Measurements from ENCODE around the gene NR5A1.

NR5A1 gene

DNA sequence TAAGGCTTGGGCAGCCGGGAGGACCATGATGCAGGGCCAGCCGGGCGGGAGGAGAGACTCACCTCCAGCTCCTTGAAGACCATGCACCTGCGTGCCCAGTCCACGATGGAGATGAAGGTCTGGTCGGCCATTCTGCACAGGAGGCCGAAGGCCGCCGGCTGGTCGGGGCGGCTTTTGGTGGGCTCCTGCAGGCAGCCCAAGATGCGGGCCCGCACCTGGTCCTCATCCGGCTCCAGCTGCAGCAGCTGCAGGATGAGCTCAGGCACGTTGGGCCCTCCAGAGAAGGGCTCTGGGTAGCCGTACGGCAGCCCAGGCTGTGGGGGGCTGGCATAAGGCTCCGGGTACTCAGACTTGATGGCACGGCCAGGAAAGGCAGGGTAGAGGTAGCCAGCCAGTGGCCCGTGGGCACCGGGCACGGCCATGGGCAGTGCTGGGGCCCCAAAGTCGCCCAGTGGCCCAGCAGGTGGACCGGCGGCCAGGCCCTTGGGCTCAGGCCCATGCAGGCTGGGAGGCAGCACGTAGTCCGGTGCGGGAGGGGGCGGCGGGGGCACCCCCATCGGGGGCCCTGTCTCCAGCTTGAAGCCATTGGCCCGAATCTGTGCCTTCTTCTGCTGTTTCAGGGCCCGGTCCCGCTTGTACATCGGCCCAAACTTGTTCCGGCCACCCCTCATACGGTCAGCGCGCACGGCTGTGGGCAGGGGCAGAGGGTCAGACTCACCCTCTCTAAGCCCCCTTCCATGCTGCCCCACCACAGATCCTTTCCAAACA is 7.0 kb downstream of the NR5A1 start:
- TF ChIP-seq FOXP2 (optimal IDR thresholded peaks at IDR 0.05; ENCODE audit: control extremely low read depth, extremely low read length, insufficient read depth) (no peak), EZH2 (IDR thresholded peaks at IDR 0.05) (no peak), POLR2AphosphoS5 (IDR thresholded peaks at IDR 0.05; ENCODE audit: borderline replicate concordance, low read depth, low read length) (no peak)
- no peak for DNase-seq (ENCODE audit: low read depth, low spot score)
- Histone ChIP-seq H3K27ac (no peak overlapping the region), H3K9me3 (ENCODE audit: low read depth, low read length) (no peaks in the 10 kb centered on the region), H3K36me3 (ENCODE audit: insufficient read depth, low read length) (no peaks in the 10 kb centered on the region), H3K4me3 (no peak overlapping the region), H3K9ac (ENCODE audit: insufficient read length) (no peak overlapping the region)

DNA sequence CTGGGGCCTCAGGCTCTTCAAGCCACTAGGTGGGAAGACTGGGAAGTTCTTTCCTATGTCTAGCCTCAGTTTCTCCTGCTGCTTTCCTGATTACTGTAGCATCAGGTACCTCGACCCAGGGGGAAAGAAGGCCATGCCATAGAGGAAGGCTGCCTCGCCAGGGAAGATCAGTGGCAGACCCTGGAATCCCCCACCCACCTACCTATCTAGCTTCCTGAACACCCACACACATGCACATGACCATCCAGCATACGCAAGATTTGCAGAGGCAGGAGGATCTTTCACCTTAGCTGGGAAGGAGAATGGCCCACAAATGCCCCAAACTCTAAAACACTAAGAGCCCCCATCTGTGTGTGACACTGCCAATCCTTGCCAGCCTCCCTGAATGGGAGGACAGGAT is 8.0 kb downstream of the NR5A1 start:
- Histone ChIP-seq H3K9ac (ENCODE audit: insufficient read length) (no peak overlapping the region), H3K36me3 (ENCODE audit: insufficient read depth, low read length) (no peaks in the 10 kb centered on the region), H3K4me3 (no peak overlapping the region), H3K27ac (no peak overlapping the region), H3K9me3 (ENCODE audit: low read depth, low read length) (no peaks in the 10 kb centered on the region)
- DNase-seq (ENCODE audit: low read depth, low spot score): no peak
- TF ChIP-seq POLR2AphosphoS5 (IDR thresholded peaks at IDR 0.05; ENCODE audit: borderline replicate concordance, low read depth, low read length) (no peak), FOXP2 (optimal IDR thresholded peaks at IDR 0.05; ENCODE audit: control extremely low read depth, extremely low read length, insufficient read depth) (no peak), EZH2 (IDR thresholded peaks at IDR 0.05) (no peak)

DNA sequence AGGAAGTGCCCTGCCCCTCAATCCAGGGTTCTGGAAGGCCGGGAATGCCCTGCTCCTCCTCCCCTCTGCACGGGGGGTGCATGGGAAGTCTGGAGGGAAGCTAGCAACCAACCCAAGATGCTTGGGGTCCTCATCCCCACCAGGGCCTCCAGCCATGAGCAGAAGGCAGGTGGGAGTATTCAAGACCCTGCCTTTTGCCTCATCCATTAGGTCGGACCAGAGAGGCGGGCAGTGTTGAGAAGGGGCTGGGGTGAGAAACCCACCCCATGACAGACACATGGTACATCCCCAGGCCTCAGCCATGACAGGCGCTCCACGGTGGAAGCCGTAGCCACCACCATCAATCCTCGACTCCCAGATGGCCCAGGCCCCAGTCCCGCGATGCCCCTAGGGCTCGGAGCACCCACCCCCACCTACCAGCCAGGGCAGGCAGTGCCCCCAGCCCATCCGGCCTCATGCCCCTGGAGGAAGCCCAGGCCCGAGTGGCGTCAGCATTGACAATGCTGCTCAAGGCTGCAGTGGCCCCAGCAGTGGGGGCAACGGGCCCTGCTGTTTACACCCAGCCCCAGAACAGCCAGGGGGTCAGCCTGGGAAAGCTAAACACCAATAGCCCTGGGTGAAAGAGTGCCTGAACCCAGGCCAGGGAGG is 8.6 kb downstream of the NR5A1 start:
- H3K9ac ChIP-seq (ENCODE audit: insufficient read length): no peak overlapping the region
- H3K4me3 ChIP-seq: no peak overlapping the region
- no peaks in the 10 kb centered on the region for H3K36me3 ChIP-seq (ENCODE audit: insufficient read depth, low read length)
- no peak for DNase-seq (ENCODE audit: low read depth, low spot score)
- no peak overlapping the region for H3K27ac ChIP-seq
- no peaks in the 10 kb centered on the region for H3K9me3 ChIP-seq (ENCODE audit: low read depth, low read length)
- no peak for TF ChIP-seq EZH2 (IDR thresholded peaks at IDR 0.05)
- TF ChIP-seq POLR2AphosphoS5 (IDR thresholded peaks at IDR 0.05; ENCODE audit: borderline replicate concordance, low read depth, low read length): no peak
- no peak for TF ChIP-seq FOXP2 (optimal IDR thresholded peaks at IDR 0.05; ENCODE audit: control extremely low read depth, extremely low read length, insufficient read depth)

- no peak for TF ChIP-seq POLR2AphosphoS5 (IDR thresholded peaks at IDR 0.05; ENCODE audit: borderline replicate concordance, low read depth, low read length)
- TF ChIP-seq EZH2 (IDR thresholded peaks at IDR 0.05): no peak
- TF ChIP-seq FOXP2 (optimal IDR thresholded peaks at IDR 0.05; ENCODE audit: control extremely low read depth, extremely low read length, insufficient read depth): no peak
- Histone ChIP-seq H3K27ac (no peak overlapping the region), H3K36me3 (ENCODE audit: insufficient read depth, low read length) (no peaks in the 10 kb centered on the region)
These were observed 9.2 kb downstream of the NR5A1 start for GRCh38 chr9:124498040-124498439.

GRCh38 chr9:124497441-124497840 is 9.8 kb downstream of the NR5A1 start:
- H3K4me3 ChIP-seq: no peak overlapping the region
- no peaks in the 10 kb centered on the region for H3K9me3 ChIP-seq (ENCODE audit: low read depth, low read length)
- no peak for DNase-seq (ENCODE audit: low read depth, low spot score)
- H3K27ac ChIP-seq: no peak overlapping the region
- no peaks in the 10 kb centered on the region for H3K36me3 ChIP-seq (ENCODE audit: insufficient read depth, low read length)
- TF ChIP-seq POLR2AphosphoS5 (IDR thresholded peaks at IDR 0.05; ENCODE audit: borderline replicate concordance, low read depth, low read length) (no peak), EZH2 (IDR thresholded peaks at IDR 0.05) (no peak), FOXP2 (optimal IDR thresholded peaks at IDR 0.05; ENCODE audit: control extremely low read depth, extremely low read length, insufficient read depth) (no peak)
- H3K9ac ChIP-seq (ENCODE audit: insufficient read length): no peak overlapping the region

More at GRCh38 chr9:124498040-124498439, 9.2 kb downstream of the NR5A1 start:
- Histone ChIP-seq H3K9ac (ENCODE audit: insufficient read length) (no peak overlapping the region), H3K4me3 (no peak overlapping the region), H3K9me3 (ENCODE audit: low read depth, low read length) (no peaks in the 10 kb centered on the region)
- DNase-seq (ENCODE audit: low read depth, low spot score): no peak

- Histone ChIP-seq H3K9me3 (ENCODE audit: low read depth, low read length) (no peaks in the 10 kb centered on the region), H3K27ac (no peak overlapping the region), H3K4me3 (no peak overlapping the region), H3K9ac (ENCODE audit: insufficient read length) (no peak overlapping the region), H3K36me3 (ENCODE audit: insufficient read depth, low read length) (no peaks in the 10 kb centered on the region)
- no peak for DNase-seq (ENCODE audit: low read depth, low spot score)
- no peak for TF ChIP-seq EZH2 (IDR thresholded peaks at IDR 0.05)
- TF ChIP-seq POLR2AphosphoS5 (IDR thresholded peaks at IDR 0.05; ENCODE audit: borderline replicate concordance, low read depth, low read length): no peak
- no peak for TF ChIP-seq FOXP2 (optimal IDR thresholded peaks at IDR 0.05; ENCODE audit: control extremely low read depth, extremely low read length, insufficient read depth)
These were observed 10.7 kb downstream of the NR5A1 start for GRCh38 chr9:124496463-124496862.

DNA sequence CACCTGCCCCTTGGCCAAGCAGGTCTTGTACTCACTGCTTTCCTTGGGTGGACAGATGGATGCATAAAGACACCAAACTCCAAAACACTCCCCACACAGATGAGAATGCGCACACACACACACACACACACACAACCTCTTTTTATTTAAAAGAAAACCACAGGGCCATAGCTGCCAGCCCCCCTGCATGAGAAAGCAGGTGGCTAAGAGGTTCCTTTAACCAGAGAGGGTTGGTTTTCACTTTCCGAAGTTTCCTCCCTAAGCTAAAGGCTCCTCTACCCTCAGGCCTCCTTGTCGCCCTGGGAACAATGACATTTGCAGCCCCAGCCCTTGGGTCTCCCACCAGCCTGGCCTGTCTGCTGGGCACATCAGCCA is 11.1 kb downstream of the NR5A1 start:
- TF ChIP-seq EZH2 (IDR thresholded peaks at IDR 0.05): no peak
- no peak for TF ChIP-seq POLR2AphosphoS5 (IDR thresholded peaks at IDR 0.05; ENCODE audit: borderline replicate concordance, low read depth, low read length)
- TF ChIP-seq FOXP2 (optimal IDR thresholded peaks at IDR 0.05; ENCODE audit: control extremely low read depth, extremely low read length, insufficient read depth): no peak
- no peak overlapping the region for H3K4me3 ChIP-seq
- H3K27ac ChIP-seq: no peak overlapping the region
- DNase-seq (ENCODE audit: low read depth, low spot score): no peak
- no peaks in the 10 kb centered on the region for H3K9me3 ChIP-seq (ENCODE audit: low read depth, low read length)
- no peaks in the 10 kb centered on the region for H3K36me3 ChIP-seq (ENCODE audit: insufficient read depth, low read length)
- H3K9ac ChIP-seq (ENCODE audit: insufficient read length): no peak overlapping the region

- Histone ChIP-seq H3K9me3 (ENCODE audit: low read depth, low read length) (no peaks in the 10 kb centered on the region), H3K36me3 (ENCODE audit: insufficient read depth, low read length) (no peaks in the 10 kb centered on the region), H3K9ac (ENCODE audit: insufficient read length) (no peak overlapping the region), H3K27ac (no peak overlapping the region), H3K4me3 (no peak overlapping the region)
- DNase-seq (ENCODE audit: low read depth, low spot score): no peak
- no peak for TF ChIP-seq POLR2AphosphoS5 (IDR thresholded peaks at IDR 0.05; ENCODE audit: borderline replicate concordance, low read depth, low read length)
- TF ChIP-seq EZH2 (IDR thresholded peaks at IDR 0.05): no peak
- TF ChIP-seq FOXP2 (optimal IDR thresholded peaks at IDR 0.05; ENCODE audit: control extremely low read depth, extremely low read length, insufficient read depth): no peak
These were observed 11.8 kb downstream of the NR5A1 start for GRCh38 chr9:124495126-124496074.

Data from SK-N-MC (cell line).